GM12801 (cell line): ENCODE results near the gene CACNB1.

Experiments used
- TF ChIP-seq, protein P1 (sequence below): IDR thresholded peaks from one replicate; pipeline ENCODE4 v1.5.1; 2011; ENCODE audit warnings: control low read depth; ENCODE audit not compliant: insufficient read length; ENCODE audit errors: extremely low read depth

CACNB1 gene

DNA sequence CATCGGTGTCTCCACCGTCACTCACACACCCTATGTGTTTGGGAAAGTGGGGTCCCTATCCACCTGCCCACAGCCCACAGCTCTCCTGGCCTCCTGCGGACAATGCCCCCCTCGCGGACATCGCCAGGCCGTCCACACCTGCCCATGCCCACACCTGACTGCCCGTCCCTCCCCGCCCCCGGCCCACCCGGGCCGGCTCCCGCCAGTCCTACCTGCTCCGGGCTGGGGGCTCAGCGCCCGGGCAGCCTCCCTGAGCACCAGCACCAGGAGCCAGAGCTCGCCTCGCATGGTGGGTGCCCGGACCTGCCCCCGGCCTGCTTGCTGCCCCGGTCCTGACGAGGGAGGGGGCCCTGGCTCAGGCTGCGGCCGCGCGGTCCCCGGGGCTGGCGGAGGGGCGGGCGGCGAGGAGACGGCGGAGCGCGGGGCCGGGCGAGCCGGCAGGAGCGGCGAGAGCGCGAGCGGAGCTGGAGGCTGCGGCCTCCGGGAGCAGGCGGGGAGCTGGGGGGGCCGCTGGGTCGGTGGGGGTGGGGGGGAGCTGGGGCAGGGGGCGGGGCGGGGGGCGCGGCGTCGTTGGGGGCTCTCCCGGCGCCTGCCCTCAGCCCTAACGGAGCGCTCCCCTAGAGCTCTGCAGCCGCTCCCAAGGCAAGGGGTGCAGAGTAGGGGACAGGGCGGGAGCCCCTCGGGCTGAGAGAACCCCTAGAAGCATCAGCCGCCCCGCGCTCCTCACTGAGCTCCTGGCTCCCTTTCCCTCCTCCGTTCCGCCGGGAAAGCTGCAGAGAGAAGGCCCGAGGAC is 46.1 kb downstream of the CACNB1 start, which contains the start of gene PLXDC1:
Gene PLXDC1, minus strand, starts transcription at position 488 of the 793 bp plus-strand sequence. Its CDS starts 200 bp downstream, at position 288.
- TF ChIP-seq, protein P1, sequence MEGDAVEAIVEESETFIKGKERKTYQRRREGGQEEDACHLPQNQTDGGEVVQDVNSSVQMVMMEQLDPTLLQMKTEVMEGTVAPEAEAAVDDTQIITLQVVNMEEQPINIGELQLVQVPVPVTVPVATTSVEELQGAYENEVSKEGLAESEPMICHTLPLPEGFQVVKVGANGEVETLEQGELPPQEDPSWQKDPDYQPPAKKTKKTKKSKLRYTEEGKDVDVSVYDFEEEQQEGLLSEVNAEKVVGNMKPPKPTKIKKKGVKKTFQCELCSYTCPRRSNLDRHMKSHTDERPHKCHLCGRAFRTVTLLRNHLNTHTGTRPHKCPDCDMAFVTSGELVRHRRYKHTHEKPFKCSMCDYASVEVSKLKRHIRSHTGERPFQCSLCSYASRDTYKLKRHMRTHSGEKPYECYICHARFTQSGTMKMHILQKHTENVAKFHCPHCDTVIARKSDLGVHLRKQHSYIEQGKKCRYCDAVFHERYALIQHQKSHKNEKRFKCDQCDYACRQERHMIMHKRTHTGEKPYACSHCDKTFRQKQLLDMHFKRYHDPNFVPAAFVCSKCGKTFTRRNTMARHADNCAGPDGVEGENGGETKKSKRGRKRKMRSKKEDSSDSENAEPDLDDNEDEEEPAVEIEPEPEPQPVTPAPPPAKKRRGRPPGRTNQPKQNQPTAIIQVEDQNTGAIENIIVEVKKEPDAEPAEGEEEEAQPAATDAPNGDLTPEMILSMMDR, result no peak

- TF ChIP-seq, protein P1, result no peak
These were observed 46.7 kb downstream of the CACNB1 start for GRCh38 chr17:39150795-39151149.

GRCh38 chr17:39150104-39150634 is 47.3 kb downstream of the CACNB1 start:
- TF ChIP-seq, protein P1, result no peak

- TF ChIP-seq, protein P1, result no peak
These were observed 50.0 kb downstream of the CACNB1 start for GRCh38 chr17:39147221-39148185.

GRCh38 chr17:39146273-39146672 is 51.2 kb downstream of the CACNB1 start:
- TF ChIP-seq, protein P1, result no peak

DNA sequence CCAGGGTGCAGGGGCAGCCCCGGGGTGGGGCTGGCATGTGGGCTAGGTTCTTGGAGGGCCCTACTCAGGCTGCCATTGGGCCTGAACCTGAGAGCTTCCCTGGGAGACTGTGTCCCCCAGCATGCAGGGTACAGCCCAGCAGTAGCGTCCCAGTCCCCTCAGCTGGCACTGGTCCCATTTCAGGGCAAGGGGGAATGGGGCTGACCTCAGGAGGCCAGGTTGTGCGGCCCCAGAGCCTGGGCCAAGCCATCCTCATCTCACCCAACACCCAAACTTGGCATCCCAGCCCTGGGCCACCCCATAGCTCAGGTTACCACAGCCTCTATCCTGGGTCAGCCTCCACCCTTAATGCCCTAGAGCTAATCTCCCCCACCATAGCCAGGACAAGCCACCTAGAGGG is 52.3 kb downstream of the CACNB1 start:
- TF ChIP-seq, protein P1, result no peak

DNA sequence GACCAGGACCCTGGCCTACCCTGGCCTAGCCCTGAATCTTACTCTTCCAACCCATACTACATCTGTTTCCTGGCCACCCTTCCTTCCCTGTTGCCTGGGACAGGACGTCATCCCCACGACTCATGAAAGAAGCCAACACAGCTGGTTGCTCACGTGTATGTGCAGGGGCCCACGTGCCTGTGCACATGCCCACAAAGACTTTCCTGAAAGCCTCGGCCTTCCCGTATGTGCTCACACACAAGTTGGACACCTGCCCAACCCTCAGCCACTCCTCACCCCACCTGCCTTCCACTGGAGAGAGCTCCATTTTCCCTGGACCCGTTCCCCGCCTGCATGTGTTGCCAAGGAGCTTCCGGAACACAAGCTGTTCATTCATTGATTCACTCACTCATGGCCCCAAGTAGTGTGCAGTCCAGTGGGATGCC is 53.0 kb downstream of the CACNB1 start:
- TF ChIP-seq, protein P1, result no peak
